Measurements from ENCODE around the gene XPR1.

The XPR1 gene

GRCh38 chr1:180927841-180928240 lies 296.0 kb downstream of the XPR1 start:
- DNase-seq, result peak; percentile 83
- Histone ChIP-seq H3K9me3 (ENCODE audit: severe bottlenecking) (no peaks in the 10 kb centered on the region), H3K36me3 (peaks cover 14% of the 10 kb centered on the region; the same call in 1 of the 2 replicates), H3K4me3 (ENCODE audit: low read depth, low read length) (peak overlapping the region; percentile 69), H3K27me3 (ENCODE audit: insufficient read depth, low read depth, severe bottlenecking) (no peaks in the 10 kb centered on the region), H3K27ac (peak overlapping the region; percentile 98)
- TF ChIP-seq CTCF (IDR thresholded peaks at IDR 0.05; ENCODE audit: low read depth, low read length), result no peak

GRCh38 chr1:180928331-180929230 lies 296.8 kb downstream of the XPR1 start:
- peaks cover 14% of the 10 kb centered on the region; the same call in 1 of the 2 replicates for H3K36me3 ChIP-seq
- peak overlapping the region; percentile 69 for H3K4me3 ChIP-seq (ENCODE audit: low read depth, low read length)
- H3K27me3 ChIP-seq (ENCODE audit: insufficient read depth, low read depth, severe bottlenecking), result no peaks in the 10 kb centered on the region
- H3K9me3 ChIP-seq (ENCODE audit: severe bottlenecking), result no peaks in the 10 kb centered on the region
- no peak for TF ChIP-seq CTCF (IDR thresholded peaks at IDR 0.05; ENCODE audit: low read depth, low read length)
- peak overlapping the region; percentile 98 for H3K27ac ChIP-seq
- no peak for DNase-seq

GRCh38 chr1:180929389-180929788 lies 297.6 kb downstream of the XPR1 start:
- no peak for TF ChIP-seq CTCF (IDR thresholded peaks at IDR 0.05; ENCODE audit: low read depth, low read length)
- Histone ChIP-seq H3K27ac (peak overlapping the region; percentile 98), H3K36me3 (peaks cover 14% of the 10 kb centered on the region; the same call in 1 of the 2 replicates), H3K9me3 (ENCODE audit: severe bottlenecking) (no peaks in the 10 kb centered on the region), H3K4me3 (ENCODE audit: low read depth, low read length) (peak overlapping the region; percentile 69), H3K27me3 (ENCODE audit: insufficient read depth, low read depth, severe bottlenecking) (no peaks in the 10 kb centered on the region)
- no peak for DNase-seq

DNA sequence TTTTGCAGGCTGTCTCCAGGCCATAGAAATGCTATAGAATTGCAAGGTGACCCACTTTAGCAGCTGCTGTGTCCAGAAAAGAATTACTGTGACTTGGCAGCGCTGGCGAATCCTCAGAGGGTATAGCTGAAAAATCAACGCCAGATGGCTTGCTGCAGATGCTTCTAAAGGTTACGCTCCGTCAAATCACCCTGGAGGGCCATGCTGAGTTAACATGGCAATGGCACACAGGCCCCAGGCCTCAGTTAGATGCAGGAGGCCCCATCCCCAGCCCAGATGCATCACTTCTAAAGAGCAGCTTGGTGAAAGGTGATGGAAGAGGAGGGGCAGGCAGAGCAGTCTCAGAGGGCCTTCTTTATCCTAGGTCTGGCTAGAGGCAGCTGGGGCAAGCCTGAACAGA lies 298.9 kb downstream of the XPR1 start:
- peak; percentile 43 for DNase-seq
- Histone ChIP-seq H3K9me3 (ENCODE audit: severe bottlenecking) (no peaks in the 10 kb centered on the region), H3K4me3 (ENCODE audit: low read depth, low read length) (no peak overlapping the region), H3K27ac (peak overlapping the region; percentile 98), H3K27me3 (ENCODE audit: insufficient read depth, low read depth, severe bottlenecking) (no peaks in the 10 kb centered on the region), H3K36me3 (peaks cover 19% of the 10 kb centered on the region)
- no peak for TF ChIP-seq CTCF (IDR thresholded peaks at IDR 0.05; ENCODE audit: low read depth, low read length)

DNA sequence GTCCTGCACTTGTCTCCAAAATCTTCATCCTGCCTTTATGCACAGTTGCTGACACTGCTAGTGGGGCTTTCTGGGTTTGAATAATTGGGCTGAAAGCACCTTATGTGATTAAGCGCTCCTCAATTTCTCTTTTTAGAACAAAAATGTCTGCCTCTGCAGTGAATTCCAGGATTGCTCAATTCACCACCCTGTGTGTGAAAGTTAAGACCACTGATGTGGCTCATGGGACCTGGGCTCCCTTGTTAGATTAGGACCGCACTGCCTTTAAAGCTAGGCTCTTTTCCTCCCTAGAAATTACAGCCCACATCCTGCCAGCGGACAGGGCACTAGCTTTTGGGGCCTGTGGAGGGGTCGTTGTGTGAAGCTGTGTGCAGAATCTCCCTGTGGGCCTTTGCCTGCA lies 299.7 kb downstream of the XPR1 start:
- Histone ChIP-seq H3K9me3 (ENCODE audit: severe bottlenecking) (no peaks in the 10 kb centered on the region), H3K4me3 (ENCODE audit: low read depth, low read length) (no peak overlapping the region), H3K27me3 (ENCODE audit: insufficient read depth, low read depth, severe bottlenecking) (no peaks in the 10 kb centered on the region), H3K36me3 (peaks cover 27% of the 10 kb centered on the region), H3K27ac (no peak overlapping the region)
- no peak for DNase-seq
- TF ChIP-seq CTCF (IDR thresholded peaks at IDR 0.05; ENCODE audit: low read depth, low read length), result no peak
